Measurements from ENCODE around the gene KIAA1671.
"Not testable (repeated sequence)": the region's sequence is repeated elsewhere in the genome, so short reads cannot be mapped to it uniquely, and the experiment has no call there.

Gene KIAA1671

GRCh38 chr22:24951942-24952836 lies at the start of gene KIAA1671:
TSS of gene KIAA1671 (plus strand) at chr22:24952716. CDS start at chr22:25028000, 75,284 bp downstream.
- DNase-seq: peak in 1 of 2 donors; percentile 34

- no peak for DNase-seq
Observed at GRCh38 chr22:24905909-24906308, 46.6 kb upstream of the KIAA1671 start.

- not testable (repeated sequence) for DNase-seq
Observed at GRCh38 chr22:24907101-24907500, 45.4 kb upstream of the KIAA1671 start.

GRCh38 chr22:24920029-24920428 lies 32.5 kb upstream of the KIAA1671 start:
- no peak for DNase-seq

- no peak for DNase-seq
Observed at GRCh38 chr22:24925586-24926427, 26.7 kb upstream of the KIAA1671 start.

GRCh38 chr22:24926428-24926725 lies 26.1 kb upstream of the KIAA1671 start:
- DNase-seq: no peak

GRCh38 chr22:24926849-24927579 lies 25.5 kb upstream of the KIAA1671 start:
- no peak for DNase-seq

GRCh38 chr22:24928322-24928721 lies 24.2 kb upstream of the KIAA1671 start:
- DNase-seq: no peak

GRCh38 chr22:24930678-24931077 lies 21.8 kb upstream of the KIAA1671 start:
- DNase-seq: no peak

- DNase-seq: no peak
Observed at GRCh38 chr22:24935771-24936483, 16.6 kb upstream of the KIAA1671 start.

GRCh38 chr22:24937114-24937513 lies 15.4 kb upstream of the KIAA1671 start:
- DNase-seq: no peak

- peak in 1 of 2 donors; percentile 12 for DNase-seq
Observed at GRCh38 chr22:24938741-24939341, 13.7 kb upstream of the KIAA1671 start.

GRCh38 chr22:24942301-24942700 lies 10.2 kb upstream of the KIAA1671 start:
- no peak for DNase-seq

GRCh38 chr22:24944217-24944937 lies 8.1 kb upstream of the KIAA1671 start:
- no peak for DNase-seq

GRCh38 chr22:24945430-24945829 lies 7.1 kb upstream of the KIAA1671 start:
- no peak for DNase-seq

GRCh38 chr22:24947383-24947782 lies 5.1 kb upstream of the KIAA1671 start:
- no peak for DNase-seq

GRCh38 chr22:24947881-24948280 lies 4.6 kb upstream of the KIAA1671 start:
- no peak for DNase-seq

- no peak for DNase-seq
Observed at GRCh38 chr22:24948356-24949202, 3.9 kb upstream of the KIAA1671 start.

GRCh38 chr22:24950272-24950902 lies 2.1 kb upstream of the KIAA1671 start:
- no peak for DNase-seq

- no peak for DNase-seq
Observed at GRCh38 chr22:24952837-24953383, 394 bp downstream of the KIAA1671 start.

All from bone marrow (tissue), 2 donors.